Stimulated activated effector memory CD8-positive, alpha-beta T cell treated with anti-CD3 and anti-CD28 coated beads, Interleukin-12 subunit alpha, Interleukin-12 subunit beta, amount 100 ng/mL, for 72 hours (primary cell): Measurements from ENCODE around the gene UPK1B.
"Not testable (repeated sequence)": the region's sequence is repeated elsewhere in the genome, so short reads cannot be mapped to it uniquely, and the experiment has no call there.

ENCODE experiments used
- ATAC-seq: fragments of 150-1000 bp; cut with Tn5 transposase; 2 replicates; pipeline ENCODE4 v1.10.0; 2021
- DNase-seq, 2 donors: peaks; one replicate each; pipeline ENCODE4 v3.0.0; 2021 to 2022; ENCODE audit warnings: low spot score in 2 of 2
- H3K27ac Mint-ChIP-seq: one replicate; pipeline ENCODE4 v1.8.0; 2022; ENCODE audit warnings: mild to moderate bottlenecking, mixed read lengths
- H3K36me3 Mint-ChIP-seq: one replicate; pipeline ENCODE4 v1.8.0; 2022; ENCODE audit warnings: mild to moderate bottlenecking, mixed read lengths
- H3K4me1 Mint-ChIP-seq: one replicate; pipeline ENCODE4 v1.8.0; 2022; ENCODE audit warnings: mixed read lengths
- H3K4me3 Mint-ChIP-seq: one replicate; pipeline ENCODE4 v1.8.0; 2022; ENCODE audit warnings: mild to moderate bottlenecking, mixed read lengths
- H3K9me3 Mint-ChIP-seq: one replicate; pipeline ENCODE4 v1.8.0; 2022; ENCODE audit warnings: mixed read lengths

The UPK1B gene

GRCh38 chr3:119160361-119160760, 13.0 kb upstream of the UPK1B start:
- Mint-ChIP-seq H3K4me1 (no peaks in the 10 kb centered on the region), H3K9me3 (no peaks in the 10 kb centered on the region), H3K36me3 (no peaks in the 10 kb centered on the region), H3K4me3 (no peak overlapping the region), H3K27ac (no peak overlapping the region)
- DNase-seq, result no peak
- no peak for ATAC-seq

- no peak overlapping the region for H3K4me3 Mint-ChIP-seq
- DNase-seq (no peak), ATAC-seq (no peak)
- no peaks in the 10 kb centered on the region for H3K36me3 Mint-ChIP-seq
- H3K9me3 Mint-ChIP-seq, result no peaks in the 10 kb centered on the region
- no peak overlapping the region for H3K27ac Mint-ChIP-seq
- H3K4me1 Mint-ChIP-seq, result no peaks in the 10 kb centered on the region
Measured at GRCh38 chr3:119160815-119161214, 12.6 kb upstream of the UPK1B start.

- no peak for ATAC-seq
- Mint-ChIP-seq H3K36me3 (no peaks in the 10 kb centered on the region), H3K27ac (no peak overlapping the region), H3K4me3 (no peak overlapping the region), H3K9me3 (no peaks in the 10 kb centered on the region), H3K4me1 (no peaks in the 10 kb centered on the region)
- DNase-seq, result no peak
Measured at GRCh38 chr3:119161240-119161639, 12.2 kb upstream of the UPK1B start.

- H3K27ac Mint-ChIP-seq, H3K9me3 Mint-ChIP-seq: not testable (repeated sequence)
Measured at GRCh38 chr3:119164745-119165144, 8.7 kb upstream of the UPK1B start.

GRCh38 chr3:119170821-119171220, 2.6 kb upstream of the UPK1B start:
- H3K36me3 Mint-ChIP-seq, result peaks cover 4% of the 10 kb centered on the region
- H3K4me3 Mint-ChIP-seq, result no peak overlapping the region
- DNase-seq (no peak), ATAC-seq (no peak)
- H3K9me3 Mint-ChIP-seq, result no peaks in the 10 kb centered on the region
- peaks cover 3% of the 10 kb centered on the region for H3K4me1 Mint-ChIP-seq
- no peak overlapping the region for H3K27ac Mint-ChIP-seq

More at GRCh38 chr3:119164745-119165144, 8.7 kb upstream of the UPK1B start:
- DNase-seq, H3K4me3 Mint-ChIP-seq, H3K36me3 Mint-ChIP-seq, H3K4me1 Mint-ChIP-seq, ATAC-seq: not testable (repeated sequence)

- no peaks in the 10 kb centered on the region for H3K9me3 Mint-ChIP-seq
- peaks cover 13% of the 10 kb centered on the region for H3K4me1 Mint-ChIP-seq
- DNase-seq (no peak), ATAC-seq (peak; percentile 55)
- H3K4me3 Mint-ChIP-seq, result no peak overlapping the region
- H3K27ac Mint-ChIP-seq, result peak overlapping the region; percentile 18
- peaks cover 4% of the 10 kb centered on the region for H3K36me3 Mint-ChIP-seq
Measured at GRCh38 chr3:119175872-119176756, 2.7 kb downstream of the UPK1B start.

- Mint-ChIP-seq H3K36me3 (peaks cover 4% of the 10 kb centered on the region), H3K4me3 (no peak overlapping the region), H3K9me3 (no peaks in the 10 kb centered on the region), H3K4me1 (peaks cover 13% of the 10 kb centered on the region), H3K27ac (peak overlapping the region; percentile 18)
- no peak for ATAC-seq
- no peak for DNase-seq
Measured at GRCh38 chr3:119176778-119177177, 3.4 kb downstream of the UPK1B start.

- no peaks in the 10 kb centered on the region for H3K9me3 Mint-ChIP-seq
- H3K36me3 Mint-ChIP-seq, result peaks cover 4% of the 10 kb centered on the region
- ATAC-seq (no peak), DNase-seq (no peak)
- H3K4me1 Mint-ChIP-seq, result peaks cover 13% of the 10 kb centered on the region
- no peak overlapping the region for H3K27ac Mint-ChIP-seq
- H3K4me3 Mint-ChIP-seq, result no peak overlapping the region
Measured at GRCh38 chr3:119177321-119177720, 3.9 kb downstream of the UPK1B start.

GRCh38 chr3:119181765-119182164, 8.4 kb downstream of the UPK1B start:
- no peak overlapping the region for H3K4me3 Mint-ChIP-seq
- peaks cover 25% of the 10 kb centered on the region for H3K4me1 Mint-ChIP-seq
- no peak for DNase-seq
- H3K9me3 Mint-ChIP-seq, result no peaks in the 10 kb centered on the region
- no peaks in the 10 kb centered on the region for H3K36me3 Mint-ChIP-seq
- H3K27ac Mint-ChIP-seq, result no peak overlapping the region
- ATAC-seq, result no peak

- DNase-seq (no peak), ATAC-seq (peak; percentile 58)
- Mint-ChIP-seq H3K36me3 (no peaks in the 10 kb centered on the region), H3K4me1 (peaks cover 25% of the 10 kb centered on the region), H3K27ac (peak overlapping the region; percentile 87), H3K4me3 (peak overlapping the region; percentile 45), H3K9me3 (no peaks in the 10 kb centered on the region)
Measured at GRCh38 chr3:119184111-119184510, 10.7 kb downstream of the UPK1B start.

- Mint-ChIP-seq H3K36me3 (no peaks in the 10 kb centered on the region), H3K4me3 (peak overlapping the region; percentile 45), H3K27ac (peak overlapping the region; percentile 87), H3K4me1 (peaks cover 25% of the 10 kb centered on the region), H3K9me3 (no peaks in the 10 kb centered on the region)
- DNase-seq (no peak), ATAC-seq (peak; percentile 91)
Measured at GRCh38 chr3:119184796-119185570, 11.6 kb downstream of the UPK1B start.

GRCh38 chr3:119187266-119187665, 13.9 kb downstream of the UPK1B start:
- H3K36me3 Mint-ChIP-seq, result no peaks in the 10 kb centered on the region
- ATAC-seq (no peak), DNase-seq (no peak)
- H3K9me3 Mint-ChIP-seq, result no peaks in the 10 kb centered on the region
- H3K4me1 Mint-ChIP-seq, result peaks cover 25% of the 10 kb centered on the region
- H3K4me3 Mint-ChIP-seq, result no peak overlapping the region
- peak overlapping the region; percentile 87 for H3K27ac Mint-ChIP-seq

GRCh38 chr3:119191800-119192199, 18.4 kb downstream of the UPK1B start:
- H3K4me1 Mint-ChIP-seq, result no peaks in the 10 kb centered on the region
- ATAC-seq (no peak), DNase-seq (no peak)
- H3K36me3 Mint-ChIP-seq, result no peaks in the 10 kb centered on the region
- no peak overlapping the region for H3K4me3 Mint-ChIP-seq
- H3K27ac Mint-ChIP-seq, result no peak overlapping the region
- H3K9me3 Mint-ChIP-seq, result no peaks in the 10 kb centered on the region

- DNase-seq (no peak), ATAC-seq (no peak)
- no peak overlapping the region for H3K27ac Mint-ChIP-seq
- H3K9me3 Mint-ChIP-seq, result no peaks in the 10 kb centered on the region
- H3K36me3 Mint-ChIP-seq, result no peaks in the 10 kb centered on the region
- H3K4me1 Mint-ChIP-seq, result no peaks in the 10 kb centered on the region
- H3K4me3 Mint-ChIP-seq, result no peak overlapping the region
Measured at GRCh38 chr3:119194237-119195150, 21.1 kb downstream of the UPK1B start.

GRCh38 chr3:119195151-119195476, 21.7 kb downstream of the UPK1B start:
- ATAC-seq, result no peak

More at GRCh38 chr3:119195151-119195476, 21.7 kb downstream of the UPK1B start:
- DNase-seq, result no peak
- Mint-ChIP-seq H3K4me1 (no peaks in the 10 kb centered on the region), H3K27ac (no peak overlapping the region), H3K4me3 (no peak overlapping the region), H3K36me3 (no peaks in the 10 kb centered on the region), H3K9me3 (no peaks in the 10 kb centered on the region)
